GM12891 (cell line): ENCODE measurements around the gene CHI3L1.

Experiments used
- POLR2A ChIP-seq: IDR thresholded peaks from 2 replicates; pipeline ENCODE4 v1.6.1; 2011; ENCODE audit warnings: low read depth, low read length, control low read depth
- POLR2AphosphoS5 ChIP-seq: IDR thresholded peaks from 2 replicates; pipeline ENCODE4 v1.6.1; 2011; ENCODE audit warnings: low read depth, low read length, control low read depth
- TAF1 ChIP-seq: IDR thresholded peaks from 2 replicates; pipeline ENCODE4 v1.6.1; 2011; ENCODE audit warnings: low read depth, low read length, control low read depth

DNA sequence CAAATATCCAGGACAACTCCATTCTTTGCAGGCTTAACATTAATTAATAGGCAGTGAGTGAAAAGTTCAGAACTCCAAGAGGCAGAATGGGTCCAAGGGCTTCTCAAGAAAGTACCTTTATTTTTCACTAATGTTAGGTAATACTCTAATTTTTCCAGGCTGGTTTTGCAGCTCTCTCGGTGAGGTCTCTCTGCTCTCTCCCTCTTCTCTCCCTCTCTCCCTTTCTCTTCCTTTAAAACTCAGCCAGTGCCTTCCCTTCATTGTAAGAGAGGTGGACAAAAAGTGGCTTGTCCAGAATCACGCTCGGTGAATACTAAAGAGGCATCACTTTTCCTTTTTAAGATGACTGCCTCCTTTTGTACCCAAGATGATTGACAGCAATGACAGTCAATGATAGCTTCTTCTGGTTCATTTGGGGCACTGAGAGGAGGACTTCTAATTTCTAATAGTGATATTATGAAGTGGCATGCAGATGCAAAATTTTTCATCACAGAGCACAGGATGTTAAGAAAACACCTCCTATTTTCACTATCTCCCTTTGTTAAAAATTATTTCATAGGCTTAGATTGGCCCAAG lies 1.3 kb upstream of the CHI3L1 start:
- TF ChIP-seq POLR2AphosphoS5: no peak
- no peak for TF ChIP-seq POLR2A
- no peak for TF ChIP-seq TAF1
